Fibroblast of mammary gland (primary cell): ENCODE results near the gene LRRC7.

Experiments used
- DNase-seq: peaks from one replicate; pipeline ENCODE4 v3.0.0-alpha.2; 2010; ENCODE audit warnings: low read depth
- H3K4me3 ChIP-seq: 2 replicates; pipeline ENCODE4 v1.5.1; 2011; ENCODE audit warnings: low read depth, mild to moderate bottlenecking, low read length, moderate library complexity; ENCODE audit not compliant: control insufficient read depth
- CTCF ChIP-seq: conservative IDR thresholded peaks from 2 replicates; pipeline ENCODE4 v1.5.1; 2011; ENCODE audit warnings: low read depth, low read length, inconsistent platforms; ENCODE audit not compliant: control insufficient read depth, insufficient read depth

Gene LRRC7

GRCh38 chr1:69568421-69569174, 876 bp downstream of the LRRC7 start:
- H3K4me3 ChIP-seq = peak overlapping the region; percentile 9
- no peak for TF ChIP-seq CTCF
- DNase-seq = no peak

- no peak for TF ChIP-seq CTCF
- DNase-seq = no peak
- H3K4me3 ChIP-seq = no peak overlapping the region
Measured at GRCh38 chr1:69569175-69569541, 1.4 kb downstream of the LRRC7 start.

DNA sequence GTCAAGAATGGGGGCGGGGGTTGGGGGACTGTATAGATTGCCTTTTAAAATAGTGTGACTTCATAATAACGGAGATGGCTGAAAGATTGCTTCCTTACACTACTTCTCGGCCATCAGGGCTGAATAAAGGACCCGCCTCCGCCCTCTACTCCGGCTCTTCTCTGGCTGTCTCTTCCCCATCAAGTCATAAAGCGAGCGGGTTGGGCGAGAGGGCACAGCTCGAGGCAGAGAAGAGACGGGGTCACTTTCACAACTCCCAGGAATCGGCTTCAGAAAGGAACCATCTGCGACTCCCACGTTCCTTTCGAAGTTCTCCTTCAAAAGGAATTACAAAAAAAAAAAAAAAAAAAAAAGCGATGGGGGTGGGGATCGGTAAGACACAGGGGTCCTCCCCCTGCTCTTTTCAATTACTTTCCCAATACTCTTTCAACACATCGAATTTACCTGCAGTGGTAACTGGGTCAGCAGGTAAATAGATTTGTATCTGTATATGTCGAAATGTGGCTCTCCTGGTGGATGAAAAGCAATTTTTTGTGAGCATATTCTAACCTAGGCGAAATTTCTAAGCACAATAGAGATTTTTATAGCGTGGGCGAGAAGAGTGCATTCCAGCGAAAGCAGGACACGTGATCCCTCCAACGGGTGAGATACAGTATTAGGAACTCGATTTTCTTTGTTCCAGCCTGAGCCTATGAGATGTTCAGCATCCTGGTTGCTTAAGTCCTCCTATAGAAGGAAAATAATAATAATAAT, 2.0 kb downstream of the LRRC7 start:
- TF ChIP-seq CTCF = no peak
- peak; percentile 8 for DNase-seq
- H3K4me3 ChIP-seq = no peak overlapping the region

DNA sequence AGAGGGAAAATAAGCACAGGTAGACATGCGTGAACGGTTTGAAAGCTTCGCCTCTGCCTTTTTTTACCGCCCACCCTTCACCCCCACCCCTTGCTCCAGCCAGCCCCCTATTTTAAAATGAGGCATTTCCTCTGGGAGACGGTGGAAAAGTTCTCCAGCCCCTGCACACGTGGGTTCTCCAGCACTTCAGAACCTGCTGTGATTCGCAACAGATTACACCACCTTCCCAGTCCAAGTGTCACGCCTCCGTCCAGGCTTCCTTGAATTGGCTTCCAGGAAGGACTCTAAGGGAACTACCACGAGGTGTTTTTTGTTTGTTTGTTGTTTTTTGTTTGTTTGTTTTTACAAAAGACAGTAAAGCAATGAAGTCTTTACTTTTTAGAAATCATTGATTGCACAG, 2.6 kb downstream of the LRRC7 start:
- no peak overlapping the region for H3K4me3 ChIP-seq
- DNase-seq = no peak
- TF ChIP-seq CTCF = no peak

DNA sequence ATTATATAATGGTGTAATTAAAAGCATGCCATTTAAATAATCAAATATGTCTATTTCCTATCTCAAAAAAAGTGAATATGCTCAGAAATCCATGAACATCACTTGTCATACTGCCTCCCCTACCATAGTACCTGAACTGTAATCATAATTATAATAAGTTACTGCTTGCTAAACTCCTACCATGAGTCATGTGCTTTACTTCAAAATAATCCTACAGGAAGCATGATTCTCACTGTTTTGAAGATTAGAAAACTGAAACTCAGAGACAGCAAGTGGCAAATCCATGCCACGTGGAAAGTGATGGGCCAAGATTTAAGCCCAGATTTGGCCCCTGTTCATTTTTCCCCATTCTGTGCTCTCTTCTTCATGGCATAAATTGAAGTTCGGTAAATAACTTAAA, 5.2 kb downstream of the LRRC7 start:
- no peak overlapping the region for H3K4me3 ChIP-seq
- DNase-seq = no peak
- TF ChIP-seq CTCF = no peak

DNA sequence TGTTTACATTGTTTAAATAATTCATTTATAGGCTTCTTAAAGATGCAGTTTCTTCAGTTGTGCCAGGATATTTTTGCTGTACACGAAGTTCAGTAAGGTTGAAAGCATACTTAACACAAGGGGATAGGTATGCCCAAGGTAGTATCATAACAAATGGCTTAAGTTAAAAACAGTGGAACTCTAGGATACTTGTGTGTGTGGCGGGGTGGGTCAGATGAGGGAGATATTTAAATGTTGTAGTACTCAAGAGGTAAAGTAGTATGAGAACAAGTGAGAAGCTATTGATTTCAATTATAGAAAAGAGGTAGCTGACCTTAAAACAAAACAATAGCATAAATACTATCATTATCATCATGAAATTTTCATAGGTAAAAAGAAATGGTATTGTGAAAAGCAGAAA, 6.2 kb downstream of the LRRC7 start:
- no peak for DNase-seq
- TF ChIP-seq CTCF = no peak

More for the DNA sequence above, 6.2 kb downstream of the LRRC7 start:
- no peak overlapping the region for H3K4me3 ChIP-seq
